Stimulated activated CD8-positive, alpha-beta memory T cell treated with anti-CD3 and anti-CD28 coated beads, Interleukin-2, amount 100 ng/mL, for 48 hours (primary cell): ENCODE data around the gene QSER1.
"Not testable (repeated sequence)": the region's sequence is repeated elsewhere in the genome, so short reads cannot be mapped to it uniquely, and the experiment has no call there.

ENCODE experiments used
- DNase-seq, 2 donors: peaks; one replicate each; pipeline ENCODE4 v3.0.0-alpha.2; 2020; ENCODE audit warnings: low read depth in 2 of 2

Gene QSER1

GRCh38 chr11:32892355-32893092, at the start of gene QSER1:
Gene QSER1 (plus strand): TSS chr11:32892811. CDS start chr11:32893126, 315 bp downstream.
- DNase-seq, result peak; percentile 61 to 68

GRCh38 chr11:32843544-32843943, 49.1 kb upstream of the QSER1 start:
- no peak for DNase-seq

- DNase-seq, result no peak
Observed at GRCh38 chr11:32847511-32847910, 45.1 kb upstream of the QSER1 start.

DNA sequence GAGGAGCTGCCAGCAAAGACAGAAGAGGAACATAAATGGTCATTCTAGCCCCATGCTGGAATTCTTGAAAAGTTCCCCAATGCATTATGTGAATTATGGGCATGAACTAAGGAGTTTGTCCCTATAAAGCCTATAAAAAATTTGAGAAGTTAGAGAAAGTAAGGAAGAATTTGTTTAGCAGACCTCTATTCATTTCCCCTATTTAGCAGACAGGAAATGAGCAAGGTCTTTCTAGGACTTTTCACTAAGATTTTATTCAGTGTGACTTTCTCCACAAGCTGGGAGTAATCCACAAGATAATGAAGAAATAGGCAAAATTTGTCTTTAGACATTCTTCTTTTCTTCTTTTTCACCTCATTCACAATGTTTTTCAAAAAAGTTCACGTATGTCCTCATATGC, 42.9 kb upstream of the QSER1 start:
- DNase-seq, result no peak

DNA sequence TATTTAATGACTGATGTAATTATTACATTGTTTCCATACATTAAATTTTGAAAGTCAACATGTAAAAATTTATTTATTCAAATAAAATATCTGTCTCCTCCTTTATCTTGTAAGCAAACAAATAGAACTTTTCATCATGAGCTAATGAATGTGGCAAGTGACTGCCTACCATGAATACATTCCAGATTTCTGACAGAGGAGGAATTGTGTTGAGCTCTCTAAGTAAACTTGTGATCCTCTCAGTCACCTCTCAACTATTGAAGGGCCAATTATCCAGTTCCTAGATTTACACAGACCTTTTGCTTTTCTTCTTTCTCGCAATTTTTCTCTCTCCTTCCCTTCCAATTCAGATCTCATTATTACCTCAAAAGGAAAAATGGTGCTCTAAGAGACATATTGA, 41.4 kb upstream of the QSER1 start:
- DNase-seq, result no peak

GRCh38 chr11:32852207-32852606, 40.4 kb upstream of the QSER1 start:
- no peak for DNase-seq

DNA sequence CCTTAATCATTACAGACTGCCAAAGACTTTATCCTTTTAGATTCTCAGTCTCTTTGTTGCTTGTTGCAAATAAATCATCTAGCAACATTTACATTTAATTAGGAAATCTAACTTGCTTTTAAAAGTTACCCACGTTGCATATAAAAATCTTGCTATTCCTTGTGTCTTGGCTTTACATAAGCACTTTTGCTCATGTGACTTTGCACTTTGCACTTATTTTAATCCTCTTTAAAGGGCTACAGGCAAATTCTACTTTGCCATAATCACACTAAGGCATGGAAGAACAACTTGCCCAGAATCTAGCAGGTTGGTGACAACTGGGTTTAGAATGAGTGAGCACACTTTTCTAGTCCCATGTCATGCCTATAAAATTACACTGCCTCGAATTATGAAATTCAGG, 37.0 kb upstream of the QSER1 start:
- DNase-seq, result no peak

DNA sequence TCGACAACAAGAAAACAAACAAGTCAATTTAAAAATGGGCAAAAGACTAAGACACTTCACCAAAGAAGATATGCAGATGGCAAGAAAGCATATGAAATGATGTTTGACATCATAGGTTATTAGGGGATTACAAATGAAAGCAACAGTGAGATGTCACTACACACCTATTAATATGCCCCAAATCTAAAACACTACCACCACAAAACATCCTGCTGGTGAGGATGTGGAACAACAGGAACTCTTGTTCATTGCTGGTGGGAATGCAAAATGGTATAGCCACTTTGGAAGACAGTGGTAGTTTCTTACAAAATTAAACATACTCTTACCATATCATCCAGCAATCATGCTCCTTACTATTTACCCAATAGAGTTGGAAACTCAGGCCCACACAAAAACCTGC, 33.9 kb upstream of the QSER1 start:
- DNase-seq, result no peak

DNA sequence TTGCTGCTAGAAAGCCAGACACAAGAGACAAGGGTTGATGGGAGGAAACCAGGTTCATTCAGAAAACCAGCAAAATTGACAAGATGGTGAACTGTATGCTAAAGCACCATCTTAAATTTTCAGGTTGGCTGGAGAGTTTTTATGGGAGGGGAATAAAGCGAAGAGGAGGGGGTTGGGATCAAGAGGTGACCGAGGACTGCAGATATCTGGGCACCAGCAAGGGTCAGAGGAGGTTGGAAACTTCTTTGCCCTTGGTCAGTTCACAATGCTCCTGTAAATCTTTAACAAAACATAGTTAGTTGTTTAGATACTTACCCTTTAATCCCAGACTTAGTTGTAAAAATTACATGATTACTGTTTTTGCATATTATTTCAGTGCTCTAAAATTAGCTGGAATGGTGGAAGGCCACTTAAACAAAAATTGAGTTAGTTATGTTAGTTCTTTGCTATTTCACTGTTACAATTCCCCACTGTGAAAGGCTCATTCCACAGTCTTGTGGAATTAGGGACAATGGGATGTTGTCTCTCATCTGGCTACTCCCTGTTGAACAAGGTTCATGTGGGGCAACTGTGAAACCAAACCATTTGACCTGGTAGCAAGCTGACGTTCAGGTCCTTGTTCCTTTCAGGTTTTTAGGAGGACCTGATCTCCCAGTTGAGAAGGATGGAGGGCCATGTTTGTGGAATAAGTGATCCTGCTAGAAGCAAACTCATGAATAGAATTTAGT, 30.6 kb upstream of the QSER1 start:
- DNase-seq, result no peak

GRCh38 chr11:32864555-32864954, 28.1 kb upstream of the QSER1 start:
- DNase-seq, result no peak

DNA sequence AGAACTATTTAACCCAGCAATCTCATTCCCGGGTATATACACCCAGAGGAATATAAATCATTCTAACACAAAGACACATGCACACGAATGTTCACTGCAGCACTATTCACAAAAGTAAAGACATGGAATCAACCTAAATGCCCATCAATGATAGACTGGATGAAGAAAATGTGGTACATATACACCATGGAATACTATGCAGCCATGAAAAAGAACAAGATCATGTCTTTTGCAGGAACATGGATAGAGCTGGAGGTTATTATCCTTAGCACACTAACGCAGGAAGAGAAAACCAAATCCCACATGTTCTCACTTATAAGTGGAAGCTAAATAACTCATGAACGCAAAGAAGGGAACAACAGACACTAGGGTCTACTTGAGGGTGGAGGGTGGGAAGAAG, 23.9 kb upstream of the QSER1 start:
- not testable (repeated sequence) for DNase-seq

DNA sequence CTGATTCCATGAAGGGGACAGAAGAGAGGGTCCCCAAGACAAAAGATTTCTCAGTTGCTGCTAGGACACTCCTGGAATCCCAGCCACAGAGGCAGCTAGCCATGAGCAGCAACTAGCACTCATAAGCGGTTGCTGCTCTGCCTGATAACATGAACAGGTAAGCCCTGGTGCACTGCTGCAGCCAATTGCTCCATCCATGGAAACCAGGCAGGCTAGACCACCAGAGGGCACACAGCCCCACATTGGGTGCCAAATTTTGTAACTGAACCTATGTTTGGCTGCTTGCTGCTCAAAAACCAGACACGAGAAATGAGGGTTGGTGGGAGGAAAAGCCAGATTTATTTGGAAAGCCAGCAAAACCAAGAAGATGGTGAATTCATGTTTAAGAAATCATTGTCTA, 21.9 kb upstream of the QSER1 start:
- peak in 1 of 2 donors; percentile 5 for DNase-seq

DNA sequence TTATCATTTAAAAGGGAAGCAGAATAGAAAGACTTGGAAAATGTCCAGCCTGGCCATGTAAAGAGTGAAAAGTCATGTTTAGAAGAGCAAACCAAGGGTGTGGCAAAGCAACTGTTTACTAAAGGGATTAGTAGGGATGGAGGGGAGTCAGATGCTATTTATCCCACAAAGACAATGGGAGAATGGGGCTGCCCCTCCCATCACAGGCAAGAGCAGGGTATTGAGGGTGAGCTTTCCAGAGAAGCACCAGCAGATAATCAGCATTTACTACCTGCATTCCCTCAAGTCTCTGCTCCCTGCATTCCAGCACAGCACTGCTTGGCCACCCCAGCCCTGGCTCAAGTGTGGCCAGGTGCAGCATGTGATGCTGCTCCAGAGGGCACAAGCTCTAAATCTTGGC, 18.5 kb upstream of the QSER1 start:
- DNase-seq, result no peak

DNA sequence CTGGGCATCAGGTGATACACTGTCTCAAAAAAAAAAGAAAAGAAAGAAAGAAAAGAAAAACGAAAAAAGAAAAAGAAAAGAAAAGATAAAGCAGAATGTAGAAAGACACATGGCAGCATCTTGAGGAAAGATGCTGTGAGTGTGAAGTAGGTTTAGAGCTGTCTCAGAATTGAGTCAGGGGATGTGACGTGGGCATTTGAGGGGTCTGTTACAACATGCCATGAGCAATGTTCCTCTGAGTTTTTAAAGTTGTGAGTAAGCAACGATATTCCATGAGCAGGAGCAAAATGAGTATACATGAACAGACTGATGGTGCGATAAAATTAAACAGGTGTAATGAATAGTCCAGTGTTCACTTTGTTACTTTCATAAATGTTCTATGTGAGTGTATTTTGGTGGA, 11.3 kb upstream of the QSER1 start:
- no peak for DNase-seq

GRCh38 chr11:32883421-32883820, 9.2 kb upstream of the QSER1 start:
- no peak for DNase-seq

DNA sequence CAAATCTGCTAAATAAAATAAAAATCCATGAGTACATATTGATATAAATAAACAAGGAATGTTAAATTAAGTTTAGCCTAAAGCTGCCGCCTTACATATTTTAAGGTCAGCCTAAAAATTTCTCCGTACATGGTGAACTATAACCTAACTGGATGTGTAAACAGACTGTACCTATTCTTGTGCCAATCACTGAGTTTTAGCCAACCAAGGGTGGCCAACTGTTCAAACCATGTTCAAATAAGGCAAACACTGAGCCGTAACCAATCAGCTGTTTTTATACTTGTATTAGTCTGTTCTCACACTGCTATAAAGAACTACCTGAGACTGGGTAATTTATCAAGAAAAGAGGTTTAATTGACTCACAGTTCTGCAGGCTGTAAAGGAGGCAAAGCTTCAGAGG, 8.6 kb upstream of the QSER1 start:
- no peak for DNase-seq

DNA sequence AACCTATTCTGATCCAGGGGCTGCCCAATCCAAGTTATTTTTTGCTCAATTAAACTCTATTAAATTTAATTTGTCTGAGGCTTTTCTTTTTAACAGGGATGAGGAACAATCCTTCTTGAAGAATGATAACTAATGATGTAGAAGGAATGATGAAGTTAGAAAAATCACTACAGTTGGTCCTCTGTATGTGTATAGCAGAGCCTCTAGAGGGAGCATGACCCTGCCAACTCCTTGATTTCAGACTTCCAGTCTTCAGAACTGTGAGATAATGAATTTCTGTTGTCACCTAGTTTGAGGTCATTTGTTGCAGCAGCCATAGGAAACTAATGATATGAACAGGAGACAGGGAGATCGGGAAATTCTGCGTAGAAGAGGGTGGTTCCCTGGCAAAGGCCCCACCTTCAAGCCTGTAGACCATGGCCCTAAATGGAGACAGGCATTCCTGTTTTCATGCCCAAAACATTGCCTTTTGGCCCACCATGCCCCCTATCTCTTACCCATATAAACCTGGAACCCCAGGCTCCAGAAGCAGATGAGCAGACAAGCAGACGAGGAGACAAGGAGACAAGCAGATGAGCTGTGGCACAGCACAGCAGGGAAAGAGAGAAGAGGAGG, 7.7 kb upstream of the QSER1 start:
- DNase-seq, result no peak

- no peak for DNase-seq
Observed at GRCh38 chr11:32885556-32885955, 7.1 kb upstream of the QSER1 start.

GRCh38 chr11:32886180-32886579, 6.4 kb upstream of the QSER1 start:
- DNase-seq, result no peak

GRCh38 chr11:32887707-32888383, 4.8 kb upstream of the QSER1 start:
- DNase-seq, result not testable (repeated sequence)

DNA sequence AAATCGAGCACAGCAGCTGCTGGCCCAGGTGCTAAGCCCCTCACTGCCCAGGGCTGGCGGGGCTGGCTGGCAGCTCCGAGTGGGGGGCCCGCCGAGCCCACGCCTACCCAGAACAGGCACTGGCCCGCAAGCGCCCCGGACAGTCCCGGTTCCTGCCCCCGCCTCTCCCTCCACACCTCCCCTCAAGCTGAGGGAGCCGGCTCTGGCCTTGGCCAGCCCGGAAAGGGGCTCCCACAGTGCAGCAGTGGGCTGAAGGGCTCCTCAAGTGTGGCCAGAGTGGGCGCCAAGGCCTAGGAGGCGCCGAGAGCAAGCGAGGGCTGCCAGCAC, 4.3 kb upstream of the QSER1 start:
- DNase-seq, result not testable (repeated sequence)

GRCh38 chr11:32888805-32889204, 3.8 kb upstream of the QSER1 start:
- no peak for DNase-seq
